Prostate gland (tissue), 2 donors: ENCODE data around the gene ARHGEF16.

ENCODE experiments used
- CTCF ChIP-seq, 4 experiments: fragments of 200-600 bp in 2 of 4; fragments of 450-650 bp in 2 of 4; sonication (generic) in 2 of 4; IDR thresholded peaks; 1 replicate in 3 of 4; 2 replicates in 1 of 4; pipeline ENCODE4 v1.5.1; 2016 to 2019; ENCODE audit warnings: antibody characterized with exemption in 4 of 4, mild to moderate bottlenecking in 2 of 4, moderate library complexity in 2 of 4
- POLR2A ChIP-seq: fragments of 450-650 bp; IDR thresholded peaks from one replicate; pipeline ENCODE4 v1.6.1; 2016; ENCODE audit warnings: antibody characterized with exemption, mild to moderate bottlenecking
- POLR2AphosphoS5 ChIP-seq: sonication (generic); formaldehyde crosslinking; IDR thresholded peaks from one replicate; pipeline ENCODE4 v1.6.1; 2017; ENCODE audit warnings: antibody characterized with exemption

- TF ChIP-seq POLR2AphosphoS5: no peak
- no peak for TF ChIP-seq CTCF (IDR thresholded peaks at IDR 0.05)
- no peak for TF ChIP-seq POLR2A
Measured at GRCh38 chr1:3502641-3503524, 48.4 kb downstream of the ARHGEF16 start.
